Measurements from ENCODE around the gene PARD3B. TPM values are rescaled to one million over a fixed set of nuclear protein-coding genes. Genes with fewer than 3 reads are reported as not detected.

PARD3B gene
- total RNA-seq, 1 experiment from 2014 or later: 3.6 TPM

- no peak overlapping the region for H3K4me3 ChIP-seq (ENCODE audit: low read depth in 2 of 2, low read length in 2 of 2)
- POLR2A ChIA-PET: no interaction called here
- H3K9me3 ChIP-seq (ENCODE audit: control insufficient read depth, insufficient read depth, low read depth, low read length): peaks cover 4% of the 10 kb centered on the region; the same call in 1 of the 2 replicates
- TF ChIP-seq POLR2AphosphoS5 (IDR thresholded peaks at IDR 0.05; ENCODE audit: low read depth, low read length) (no peak), TCF7L2 (IDR thresholded peaks at IDR 0.05; ENCODE audit: low read depth, low read length) (no peak), CTCF (IDR thresholded peaks at IDR 0.05) (no peak), SIN3A (IDR thresholded peaks at IDR 0.05; ENCODE audit: borderline replicate concordance, insufficient read depth, low read depth, low read length) (no peak), REST (IDR thresholded peaks at IDR 0.05; ENCODE audit: insufficient read depth in 1 of 2, low read depth in 2 of 2, low read length in 1 of 2) (no peak)
- H3K27ac ChIP-seq (ENCODE audit: low read length): no peak overlapping the region; the same call in 1 of the 2 replicates
- ATAC-seq: no peak
- H3K4me1 ChIP-seq (ENCODE audit: control insufficient read depth, insufficient read depth, low read length): no peaks in the 10 kb centered on the region
- H3K27me3 ChIP-seq (ENCODE audit: control insufficient read depth, insufficient read depth, low read length): no peaks in the 10 kb centered on the region
- in situ Hi-C loops (cut with HindIII; ENCODE audit: low pct_unique_long_range_greater_than_20kb, low sequenced_read_pairs): no loop called here
- CTCF ChIA-PET: no interaction called here
- intact Hi-C loops (cut with micrococcal nuclease; ENCODE audit: unreplicated experiment): no loop called here
- BruUV-seq (replicated peaks): no TSS peak
- H3K36me3 ChIP-seq (ENCODE audit: control insufficient read depth, insufficient read depth, low read length): no peaks in the 10 kb centered on the region
- no peak for DNase-seq (ENCODE audit: low read depth, low spot score)
Measured at GRCh38 chr2:205141381-205141780, 596.1 kb downstream of the PARD3B start.

- in situ Hi-C loops (cut with HindIII; ENCODE audit: low pct_unique_long_range_greater_than_20kb, low sequenced_read_pairs): no loop called here
- CTCF ChIA-PET: no interaction called here
- no peak for ATAC-seq
- Histone ChIP-seq H3K4me1 (ENCODE audit: control insufficient read depth, insufficient read depth, low read length) (no peaks in the 10 kb centered on the region), H3K36me3 (ENCODE audit: control insufficient read depth, insufficient read depth, low read length) (no peaks in the 10 kb centered on the region), H3K9me3 (ENCODE audit: control insufficient read depth, insufficient read depth, low read depth, low read length) (peaks cover 4% of the 10 kb centered on the region; the same call in 1 of the 2 replicates), H3K27me3 (ENCODE audit: control insufficient read depth, insufficient read depth, low read length) (no peaks in the 10 kb centered on the region), H3K4me3 (ENCODE audit: low read depth in 2 of 2, low read length in 2 of 2) (no peak overlapping the region), H3K27ac (ENCODE audit: low read length) (no peak overlapping the region)
- POLR2A ChIA-PET: no interaction called here
- BruUV-seq (replicated peaks): no TSS peak
- no peak for DNase-seq (ENCODE audit: low read depth, low spot score)
- intact Hi-C loops (cut with micrococcal nuclease; ENCODE audit: unreplicated experiment): no loop called here
- TF ChIP-seq TCF7L2 (IDR thresholded peaks at IDR 0.05; ENCODE audit: low read depth, low read length): no peak
Measured at GRCh38 chr2:205145888-205146287, 600.6 kb downstream of the PARD3B start.

- no peak for TF ChIP-seq REST (IDR thresholded peaks at IDR 0.05; ENCODE audit: insufficient read depth in 1 of 2, low read depth in 2 of 2, low read length in 1 of 2)
- TF ChIP-seq POLR2AphosphoS5 (IDR thresholded peaks at IDR 0.05; ENCODE audit: low read depth, low read length): no peak
- no peak for TF ChIP-seq CTCF (IDR thresholded peaks at IDR 0.05)
- no peak for TF ChIP-seq TCF7L2 (IDR thresholded peaks at IDR 0.05; ENCODE audit: low read depth, low read length)
- TF ChIP-seq SIN3A (IDR thresholded peaks at IDR 0.05; ENCODE audit: borderline replicate concordance, insufficient read depth, low read depth, low read length): no peak
- H3K9me3 ChIP-seq (ENCODE audit: control insufficient read depth, insufficient read depth, low read depth, low read length): peaks cover 4% of the 10 kb centered on the region; the same call in 1 of the 2 replicates
- intact Hi-C loops (cut with micrococcal nuclease; ENCODE audit: unreplicated experiment) (no loop called here), in situ Hi-C loops (cut with HindIII; ENCODE audit: low pct_unique_long_range_greater_than_20kb, low sequenced_read_pairs) (no loop called here)
- BruUV-seq (replicated peaks): no TSS peak
- CTCF ChIA-PET: no interaction called here
- ATAC-seq: no peak
- no peak overlapping the region for H3K27ac ChIP-seq (ENCODE audit: low read length)
- POLR2A ChIA-PET: interaction anchor here (0.7 kb wide), 1 partner anchor 702 kb away, joined by 7 read pairs; no protein-coding TSS in a partner anchor
- no peak for DNase-seq (ENCODE audit: low read depth, low spot score)
- no peaks in the 10 kb centered on the region for H3K27me3 ChIP-seq (ENCODE audit: control insufficient read depth, insufficient read depth, low read length)
- no peaks in the 10 kb centered on the region for H3K36me3 ChIP-seq (ENCODE audit: control insufficient read depth, insufficient read depth, low read length)
- H3K4me3 ChIP-seq (ENCODE audit: low read depth in 2 of 2, low read length in 2 of 2): no peak overlapping the region
- H3K4me1 ChIP-seq (ENCODE audit: control insufficient read depth, insufficient read depth, low read length): no peaks in the 10 kb centered on the region
Measured at GRCh38 chr2:205148755-205149154, 603.5 kb downstream of the PARD3B start.

Data from Panc1 (cell line).